CD4-positive, alpha-beta T cell (primary cell): Measurements from ENCODE around the gene DTNB. TPM values are rescaled to one million over a fixed set of nuclear protein-coding genes. Genes with fewer than 3 reads are reported as not detected.

Experiments
- ATAC-seq: fragments of 200-7000 bp; cut with Tn5 transposase; one replicate; pipeline ENCODE4 v1.10.0; 2022; ENCODE audit warnings: mild to moderate bottlenecking; ENCODE audit not compliant: poor library complexity
- CTCF ChIA-PET: fragments of 350-600 bp; sonication (Branson Sonifier 250); formaldehyde crosslinking; loops from one replicate; lab custom pipeline; 2021; ENCODE audit warnings: antibody characterized with exemption, inconsistent platforms; lab: Charles Lee
- POLR2A ChIA-PET: fragments of 350-600 bp; sonication (Branson Sonifier 250); formaldehyde crosslinking; loops from one replicate; lab custom pipeline; 2021; ENCODE audit warnings: antibody characterized with exemption, inconsistent platforms; lab: Charles Lee
- DNase-seq, 14 experiments: peaks; one replicate each; pipeline ENCODE4 v3.0.0-alpha.2; 2013 to 2020; ENCODE audit warnings: mixed read lengths in 2 of 14
- H3K27ac ChIP-seq, 2 donors: one replicate each; pipeline versions ENCODE4 v1.5.1 to v1.7.0; 2013; ENCODE audit warnings: low read length in 2 of 2, low read depth in 1 of 2, mild to moderate bottlenecking in 1 of 2
- H3K27me3 ChIP-seq, 2 experiments: 1 replicate in 1 of 2; 2 replicates in 1 of 2; pipeline versions ENCODE4 v1.6.1 to v1.7.0; 2013; ENCODE audit warnings: low read length in 2 of 2, control low read depth in 1 of 2, mild to moderate bottlenecking in 1 of 2, moderate library complexity in 1 of 2; ENCODE audit not compliant: insufficient read depth in 2 of 2, control insufficient read depth in 1 of 2
- H3K36me3 ChIP-seq: one replicate; pipeline ENCODE4 v1.6.1; 2013; ENCODE audit warnings: low read length, control low read depth; ENCODE audit not compliant: insufficient read depth
- H3K4me1 ChIP-seq: one replicate; pipeline ENCODE4 v1.6.1; 2013; ENCODE audit warnings: low read length, control low read depth; ENCODE audit not compliant: insufficient read depth
- H3K4me3 ChIP-seq: one replicate; pipeline ENCODE4 v1.5.1; 2013; ENCODE audit warnings: mild to moderate bottlenecking, low read length, moderate library complexity
- H3K9me3 ChIP-seq, 2 experiments: 1 replicate in 1 of 2; 2 replicates in 1 of 2; pipeline versions ENCODE4 v1.6.1 to v1.7.0; 2013; ENCODE audit warnings: low read length in 2 of 2, mild to moderate bottlenecking in 2 of 2, control low read depth in 1 of 2, moderate library complexity in 1 of 2; ENCODE audit not compliant: control insufficient read depth in 1 of 2, insufficient read depth in 1 of 2
- H3K27ac Mint-ChIP-seq: one replicate; pipeline ENCODE4 v1.8.0; 2020; ENCODE audit warnings: mixed read lengths
- H3K27me3 Mint-ChIP-seq: one replicate; pipeline ENCODE4 v1.8.0; 2021; ENCODE audit warnings: mixed read lengths
- H3K36me3 Mint-ChIP-seq: one replicate; pipeline ENCODE4 v1.8.0; 2021; ENCODE audit warnings: low read depth, mixed read lengths
- H3K4me1 Mint-ChIP-seq: one replicate; pipeline ENCODE4 v1.8.0; 2021; ENCODE audit warnings: low read depth, mixed read lengths
- H3K4me3 Mint-ChIP-seq: one replicate; pipeline ENCODE4 v1.8.0; 2020; ENCODE audit warnings: mild to moderate bottlenecking, mixed read lengths
- H3K9me3 Mint-ChIP-seq: one replicate; pipeline ENCODE4 v1.8.0; 2020; ENCODE audit warnings: mixed read lengths
- CTCF ChIP-seq: fragments of 200-600 bp; IDR thresholded peaks from one replicate; pipeline ENCODE4 v1.8.0; 2022; ENCODE audit warnings: antibody characterized with exemption, mild to moderate bottlenecking
- intact Hi-C, 2 experiments: fragments of 100-400 bp; cut with DNase I in 1 of 2; cut with micrococcal nuclease in 1 of 2; formaldehyde crosslinking; loops; one replicate each; pipeline versions ENCODE4 v1.15.1 to v1.9.0; 2023 to 2025; cut with DNase I, micrococcal nuclease
- total RNA-seq, 174 experiments: library from RNA in 2 of 174; stranded (reverse) in 2 of 174; gene quantifications; one replicate each; pipeline ENCODE4 v1.2.3 and lab custom pipeline; 2021 to 2026

The DTNB gene
- total RNA-seq, 2 experiments from 2014 or later, result 30.1 to 33.6 TPM

GRCh38 chr2:25677877-25678276, 4.5 kb upstream of the DTNB start:
- Mint-ChIP-seq H3K36me3 (no peaks in the 10 kb centered on the region), H3K4me1 (peaks cover 5% of the 10 kb centered on the region), H3K4me3 (no peak overlapping the region), H3K27me3 (no peaks in the 10 kb centered on the region), H3K9me3 (no peaks in the 10 kb centered on the region), H3K27ac (no peak overlapping the region)
- no peak overlapping the region for H3K4me3 ChIP-seq
- peaks cover 0 to 2% of the 10 kb centered on the region in 2 experiments for H3K27me3 ChIP-seq
- ATAC-seq (no peak), DNase-seq (no peak)
- no peaks in the 10 kb centered on the region for H3K36me3 ChIP-seq
- H3K9me3 ChIP-seq, result no peaks in the 10 kb centered on the region
- TF ChIP-seq CTCF, result no peak
- no peak overlapping the region for H3K27ac ChIP-seq
- ChIA-PET CTCF (no interaction called here), POLR2A (no interaction called here)
- intact Hi-C loops, result loop anchor here in 1 of 2 experiments (10.0 kb wide), 4 partner anchors 507 to 1107 kb away; partner anchors contain the start of genes ADGRF3, CENPA, DNAJC27 and SELENOI
- peaks cover 9% of the 10 kb centered on the region for H3K4me1 ChIP-seq

GRCh38 chr2:25674077-25674362, 643 bp upstream of the DTNB start:
- H3K4me3 ChIP-seq, result peak overlapping the region; percentile 65
- intact Hi-C loops, result loop anchor here in 1 of 2 experiments (5.0 to 10.0 kb wide), 7 partner anchors 358 to 1732 kb away; partner anchors contain the start of genes ADGRF3, CENPA, DNAJC27 and RAB10
- ATAC-seq, result no peak
- H3K9me3 Mint-ChIP-seq, result no peaks in the 10 kb centered on the region
- no peak for TF ChIP-seq CTCF
- H3K27ac ChIP-seq, result peak overlapping the region in 1 of 2 donors; percentile 42
- POLR2A ChIA-PET, result interaction anchor here (0.5 to 2.2 kb wide), 6 partner anchors 10 to 511 kb away, joined by 3 to 17 read pairs (median 4); partner anchors contain the start of gene ASXL2
- peak overlapping the region; percentile 91 for H3K4me3 Mint-ChIP-seq
- H3K27me3 Mint-ChIP-seq, result no peaks in the 10 kb centered on the region
- peaks cover 0 to 2% of the 10 kb centered on the region in 2 experiments for H3K27me3 ChIP-seq
- H3K4me1 Mint-ChIP-seq, result peaks cover 31% of the 10 kb centered on the region
- peak overlapping the region; percentile 85 for H3K27ac Mint-ChIP-seq
- H3K36me3 Mint-ChIP-seq, result no peaks in the 10 kb centered on the region
- H3K9me3 ChIP-seq, result no peaks in the 10 kb centered on the region
- no peaks in the 10 kb centered on the region for H3K36me3 ChIP-seq
- H3K4me1 ChIP-seq, result peaks cover 23% of the 10 kb centered on the region
- CTCF ChIA-PET, result interaction anchor here (1.0 to 2.0 kb wide), 2 partner anchors 205 to 511 kb away, joined by 3 to 6 read pairs; no protein-coding TSS in a partner anchor
- DNase-seq, result no peak

- POLR2A ChIA-PET, result interaction anchor here (1.1 to 2.2 kb wide), 4 partner anchors 122 to 399 kb away, joined by 3 to 17 read pairs (median 5); partner anchors contain the start of genes ASXL2 and RAB10
- Mint-ChIP-seq H3K27me3 (no peaks in the 10 kb centered on the region), H3K9me3 (no peaks in the 10 kb centered on the region), H3K4me3 (peak overlapping the region; percentile 86), H3K4me1 (peaks cover 35% of the 10 kb centered on the region), H3K36me3 (no peaks in the 10 kb centered on the region), H3K27ac (peak overlapping the region; percentile 85)
- peaks cover 0 to 2% of the 10 kb centered on the region in 2 experiments for H3K27me3 ChIP-seq
- peak; percentile 54 to 84 (median 68) for DNase-seq
- no peaks in the 10 kb centered on the region for H3K36me3 ChIP-seq
- peak overlapping the region; percentile 43 to 66 for H3K27ac ChIP-seq
- intact Hi-C loops, result loop anchor here in 1 of 2 experiments (1.0 to 10.0 kb wide), 9 partner anchors 28 to 1730 kb away; partner anchors contain the start of genes ADGRF3, ASXL2, CENPA and DNAJC27
- TF ChIP-seq CTCF, result no peak
- no peaks in the 10 kb centered on the region for H3K9me3 ChIP-seq
- peak; percentile 83 for ATAC-seq
- H3K4me3 ChIP-seq, result peak overlapping the region; percentile 84
- H3K4me1 ChIP-seq, result peaks cover 23% of the 10 kb centered on the region
- CTCF ChIA-PET, result interaction anchor here (1.0 to 2.0 kb wide), 3 partner anchors 27 to 512 kb away, joined by 3 to 6 read pairs (median 4); no protein-coding TSS in a partner anchor
Observed at GRCh38 chr2:25672494-25673299, 680 bp downstream of the DTNB start.
